Measurements from ENCODE around the gene RAB33B. TPM values are rescaled to one million over a fixed set of nuclear protein-coding genes. Genes with fewer than 3 reads are reported as not detected.

The RAB33B gene
- total RNA-seq, 6 experiments from 2014 or later = 10.9 to 15.1 (median 12.1) TPM

DNA sequence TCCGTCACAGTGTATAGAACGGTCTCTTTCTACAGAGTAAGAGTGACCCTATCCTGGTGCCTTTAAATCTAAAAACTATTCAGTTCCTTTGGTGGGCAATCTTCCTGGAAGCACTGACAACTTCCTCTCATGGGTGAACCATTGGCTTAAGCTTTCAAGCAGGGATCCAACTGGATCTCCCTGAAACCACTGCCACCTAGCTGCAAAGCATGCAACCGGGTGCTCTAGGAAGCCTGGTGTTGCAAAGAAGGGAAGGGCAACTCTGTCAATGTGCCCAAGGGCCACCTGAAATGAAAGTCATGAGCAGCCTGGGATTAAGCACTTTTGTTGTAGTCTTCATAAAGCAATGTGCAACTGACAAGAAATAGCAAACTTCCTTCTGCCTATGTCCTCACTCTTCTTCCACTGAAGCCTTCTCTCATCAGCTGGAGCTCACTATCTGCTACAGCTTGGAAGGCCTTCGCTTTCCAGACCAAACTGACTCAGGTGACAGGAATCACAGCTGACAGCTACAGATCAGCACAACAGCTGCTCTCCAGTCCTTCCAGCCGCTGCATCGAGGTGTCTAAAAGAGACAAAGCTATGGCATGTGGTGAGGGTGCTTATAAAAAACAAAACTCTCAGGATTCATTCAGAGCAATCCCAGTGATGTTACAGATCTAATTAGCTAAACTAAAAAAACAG is 55.9 kb downstream of the RAB33B start:
- intact Hi-C loops (cut with DNase I) = loop anchor here in 1 of 2 donors (10.0 kb wide), 1 partner anchor 95 kb away; no protein-coding TSS in a partner anchor
- TF ChIP-seq POLR2A (IDR thresholded peaks at IDR 0.05) = no peak
- TF ChIP-seq, protein P1, sequence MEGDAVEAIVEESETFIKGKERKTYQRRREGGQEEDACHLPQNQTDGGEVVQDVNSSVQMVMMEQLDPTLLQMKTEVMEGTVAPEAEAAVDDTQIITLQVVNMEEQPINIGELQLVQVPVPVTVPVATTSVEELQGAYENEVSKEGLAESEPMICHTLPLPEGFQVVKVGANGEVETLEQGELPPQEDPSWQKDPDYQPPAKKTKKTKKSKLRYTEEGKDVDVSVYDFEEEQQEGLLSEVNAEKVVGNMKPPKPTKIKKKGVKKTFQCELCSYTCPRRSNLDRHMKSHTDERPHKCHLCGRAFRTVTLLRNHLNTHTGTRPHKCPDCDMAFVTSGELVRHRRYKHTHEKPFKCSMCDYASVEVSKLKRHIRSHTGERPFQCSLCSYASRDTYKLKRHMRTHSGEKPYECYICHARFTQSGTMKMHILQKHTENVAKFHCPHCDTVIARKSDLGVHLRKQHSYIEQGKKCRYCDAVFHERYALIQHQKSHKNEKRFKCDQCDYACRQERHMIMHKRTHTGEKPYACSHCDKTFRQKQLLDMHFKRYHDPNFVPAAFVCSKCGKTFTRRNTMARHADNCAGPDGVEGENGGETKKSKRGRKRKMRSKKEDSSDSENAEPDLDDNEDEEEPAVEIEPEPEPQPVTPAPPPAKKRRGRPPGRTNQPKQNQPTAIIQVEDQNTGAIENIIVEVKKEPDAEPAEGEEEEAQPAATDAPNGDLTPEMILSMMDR (IDR thresholded peaks at IDR 0.05) = peak; percentile 53 to 77 (median 64)
- peaks cover 0 to 25% (median 7%) of the 10 kb centered on the region in 4 donors for H3K4me1 ChIP-seq
- H3K27me3 ChIP-seq = no peaks in the 10 kb centered on the region
- ATAC-seq (peak; percentile 84 to 96 (median 92)), DNase-seq (peak; percentile 49 to 67 (median 67))
- peak overlapping the region in 1 of 3 donors; percentile 21 for H3K27ac ChIP-seq
- H3K9me3 ChIP-seq = no peaks in the 10 kb centered on the region
- WGBS (ENCODE audit: insufficient coverage, low coverage, low lambda C conversion rate, missing lambda C conversion rate) = 56% methylated on average over 3 of the region's 6 CpGs
- H3K4me3 ChIP-seq = no peak overlapping the region
- H3K36me3 ChIP-seq = peaks cover 0 to 25% (median 16%) of the 10 kb centered on the region in 4 donors

DNA sequence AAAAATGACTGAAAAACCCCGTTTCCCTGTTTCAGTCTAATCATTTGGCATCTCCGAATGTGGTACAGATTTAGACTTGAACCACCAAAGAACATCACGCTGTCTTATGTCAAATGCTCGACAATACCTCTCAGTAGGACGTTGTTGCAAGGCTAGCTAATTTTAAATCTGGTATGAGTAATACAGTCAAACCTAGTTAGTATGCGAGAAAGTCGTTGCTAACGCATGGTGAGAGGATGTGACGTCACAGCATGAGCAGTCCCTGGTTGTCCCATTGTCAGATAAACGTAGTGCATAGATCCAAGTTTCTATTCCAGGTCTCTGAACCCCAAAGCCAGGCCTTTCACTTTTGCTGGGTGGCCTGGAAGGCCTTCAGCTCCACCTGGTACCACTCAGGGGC is 57.4 kb downstream of the RAB33B start:
- Histone ChIP-seq H3K27me3 (no peaks in the 10 kb centered on the region), H3K4me3 (no peak overlapping the region), H3K4me1 (peaks cover 0 to 25% (median 7%) of the 10 kb centered on the region in 4 donors), H3K27ac (no peak overlapping the region), H3K36me3 (peaks cover 0 to 32% (median 18%) of the 10 kb centered on the region in 4 donors), H3K9me3 (no peaks in the 10 kb centered on the region)
- WGBS (ENCODE audit: insufficient coverage, low coverage, low lambda C conversion rate, missing lambda C conversion rate) = 83% methylated on average over 10 of the region's 10 CpGs
- intact Hi-C loops (cut with DNase I) = no loop called here
- no peak for DNase-seq
- no peak for ATAC-seq
- TF ChIP-seq, protein P1 (IDR thresholded peaks at IDR 0.05) = no peak
- no peak for TF ChIP-seq POLR2A (IDR thresholded peaks at IDR 0.05)

DNA sequence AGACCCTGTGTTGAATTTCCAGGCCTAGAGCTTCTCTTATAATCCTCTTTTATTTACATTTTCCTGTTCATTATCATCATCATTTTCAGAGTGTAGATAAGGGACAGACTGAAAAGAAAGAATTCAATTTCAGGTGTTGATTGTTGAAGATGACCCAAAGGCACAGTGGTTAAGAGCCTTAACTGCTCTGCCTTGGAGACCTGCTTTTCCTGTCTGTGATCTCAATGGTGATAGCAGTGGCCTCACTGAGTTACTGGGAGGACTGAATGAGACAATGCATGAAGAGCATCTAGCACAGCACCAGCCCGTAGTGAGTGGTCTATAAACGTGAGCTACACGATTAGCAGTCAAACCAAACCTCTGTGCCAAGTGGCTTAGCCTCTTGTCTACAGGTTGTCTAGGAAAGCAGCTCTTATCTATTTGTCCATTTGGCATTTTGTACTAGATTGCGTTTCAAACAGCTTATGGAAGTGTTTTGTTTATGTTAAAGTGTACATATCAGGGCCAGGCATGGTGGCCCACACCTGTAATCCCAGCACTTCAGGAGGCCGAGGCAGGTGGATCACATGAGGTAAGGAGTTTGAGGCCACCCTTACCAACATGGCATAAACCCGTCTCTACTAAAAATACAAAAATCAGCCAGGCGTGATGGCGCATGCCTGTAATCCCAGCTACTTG is 60.6 kb downstream of the RAB33B start:
- over 99% methylated on average over 8 of the region's 8 CpGs for WGBS (ENCODE audit: insufficient coverage, low coverage, low lambda C conversion rate, missing lambda C conversion rate)
- H3K27ac ChIP-seq = no peak overlapping the region
- peaks cover 0 to 62% (median 30%) of the 10 kb centered on the region in 4 donors for H3K36me3 ChIP-seq
- DNase-seq (no peak), ATAC-seq (no peak)
- no peak overlapping the region for H3K4me3 ChIP-seq
- no peaks in the 10 kb centered on the region for H3K9me3 ChIP-seq
- intact Hi-C loops (cut with DNase I) = no loop called here
- TF ChIP-seq POLR2A (IDR thresholded peaks at IDR 0.05) = no peak
- TF ChIP-seq, protein P1 (IDR thresholded peaks at IDR 0.05) = no peak
- peaks cover 0 to 6% (median 2%) of the 10 kb centered on the region in 4 donors for H3K4me1 ChIP-seq
- no peaks in the 10 kb centered on the region for H3K27me3 ChIP-seq

DNA sequence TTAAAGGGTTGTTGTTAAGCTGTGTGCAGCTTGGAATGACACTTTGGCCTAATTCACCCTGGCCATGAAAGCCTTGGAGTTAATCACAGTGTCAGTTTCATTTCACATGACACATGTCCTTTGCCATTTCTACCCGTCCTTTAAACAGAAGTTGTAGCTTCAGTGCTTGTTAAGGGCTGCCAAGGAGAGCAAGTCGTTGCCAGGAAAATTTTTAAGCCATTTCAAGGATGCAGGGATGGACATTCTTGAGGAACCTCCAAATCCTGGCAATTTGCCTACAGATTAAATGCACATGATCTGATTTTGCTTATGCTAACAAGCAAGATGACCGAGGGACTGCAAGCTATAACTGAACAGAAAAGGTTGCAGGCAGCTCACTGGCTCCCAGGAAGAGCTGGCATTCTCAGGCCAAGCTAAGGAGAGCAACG is 61.6 kb downstream of the RAB33B start:
- DNase-seq (no peak), ATAC-seq (no peak)
- Histone ChIP-seq H3K9me3 (no peaks in the 10 kb centered on the region), H3K27me3 (no peaks in the 10 kb centered on the region), H3K4me3 (no peak overlapping the region), H3K36me3 (peaks cover 0 to 70% (median 29%) of the 10 kb centered on the region in 4 donors), H3K27ac (no peak overlapping the region), H3K4me1 (no peaks in the 10 kb centered on the region)
- WGBS (ENCODE audit: insufficient coverage, low coverage, low lambda C conversion rate, missing lambda C conversion rate) = 32% methylated on average over 4 of the region's 4 CpGs
- intact Hi-C loops (cut with DNase I) = no loop called here
- TF ChIP-seq, protein P1 (IDR thresholded peaks at IDR 0.05) = no peak
- TF ChIP-seq POLR2A (IDR thresholded peaks at IDR 0.05) = no peak

Data from right lobe of liver (tissue), 6 donors.